DOHH2 (cell line): ENCODE measurements around the gene RPS2.

Experiments
- CTCF ChIP-seq: fragments of 200-600 bp; sonication (generic); IDR thresholded peaks from one replicate; pipeline ENCODE4 v1.5.1; 2014; ENCODE audit warnings: antibody characterized with exemption, mild to moderate bottlenecking, low read depth, low read length; ENCODE audit not compliant: poor library complexity, severe bottlenecking
- EZH2phosphoT487 ChIP-seq: fragments of 200-600 bp; sonication (generic); IDR thresholded peaks from 2 replicates; pipeline ENCODE4 v1.6.1; 2017; ENCODE audit warnings: borderline replicate concordance, mild to moderate bottlenecking, antibody characterized with exemption, low read length, moderate library complexity, mixed read lengths

- no peak for TF ChIP-seq CTCF
- TF ChIP-seq EZH2phosphoT487, result no peak
Observed at GRCh38 chr16:1942810-1943726, 21.6 kb downstream of the RPS2 start, which contains the start of gene MSRB1.
